Cardiac septum (tissue), 1 donor: ENCODE data around the gene MTCL3. TPM values are rescaled to one million over a fixed set of nuclear protein-coding genes. Genes with fewer than 3 reads are reported as not detected.
"Not testable (repeated sequence)": the region's sequence is repeated elsewhere in the genome, so short reads cannot be mapped to it uniquely, and the experiment has no call there.

Experiments
- DNase-seq: peaks from one replicate; pipeline ENCODE4 v3.0.0-alpha.2; 2020; ENCODE audit warnings: low spot score
- intact Hi-C: fragments of 100-400 bp; cut with DNase I; formaldehyde crosslinking; loops from one replicate; pipeline ENCODE4 v1.14.0; 2022
- total RNA-seq: library from RNA; stranded (reverse); fragmentation: NEBNext Ultra II Directional; extraction: Animal tissue kit (Norgen Biotek cat#: 25700); gene quantifications from one replicate; pipeline ENCODE4 v1.2.1, GENCODE V29; 2021
- donor health status: DM: no; HTN: no; CAD: no.

MTCL3 gene

DNA sequence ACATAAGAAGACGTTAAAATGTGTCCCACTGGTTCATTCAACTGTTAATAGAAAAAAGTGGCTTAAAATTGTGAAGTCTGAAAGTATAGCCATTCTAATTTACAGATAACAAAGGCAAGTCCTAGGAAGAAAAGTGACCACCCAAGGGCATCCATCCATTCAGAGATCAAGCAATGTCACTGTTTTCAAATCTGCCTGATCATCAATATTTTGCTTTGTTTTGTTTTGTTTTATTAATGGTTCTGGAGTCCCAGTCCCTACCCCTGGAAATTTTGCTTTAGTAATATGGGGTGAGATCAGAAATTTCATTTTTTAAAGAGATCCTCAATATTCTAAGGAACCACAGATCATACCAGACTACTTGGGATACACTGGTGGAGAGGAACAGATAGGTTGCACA lies 77.3 kb downstream of the MTCL3 start:
- intact Hi-C loops: no loop called here
- no peak for DNase-seq

DNA sequence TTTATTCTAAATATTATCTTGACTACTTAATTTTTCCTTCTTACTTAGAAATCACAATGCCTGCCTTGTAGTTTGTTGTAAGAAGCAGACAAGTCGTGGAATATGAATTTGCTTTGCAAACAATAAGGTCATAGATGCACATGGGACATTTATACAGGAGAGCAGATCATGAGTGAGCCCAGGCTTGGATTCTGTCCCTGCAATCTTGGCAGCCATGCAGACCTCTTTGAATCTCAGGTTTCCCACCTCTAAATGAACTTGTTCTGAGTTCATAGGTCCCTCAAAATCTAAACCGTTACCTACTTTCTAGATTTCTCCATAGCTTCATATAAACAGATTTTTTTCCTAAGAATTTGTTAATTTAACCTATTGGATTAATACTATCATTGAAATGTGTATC lies 79.4 kb downstream of the MTCL3 start:
- intact Hi-C loops: no loop called here
- no peak for DNase-seq

DNA sequence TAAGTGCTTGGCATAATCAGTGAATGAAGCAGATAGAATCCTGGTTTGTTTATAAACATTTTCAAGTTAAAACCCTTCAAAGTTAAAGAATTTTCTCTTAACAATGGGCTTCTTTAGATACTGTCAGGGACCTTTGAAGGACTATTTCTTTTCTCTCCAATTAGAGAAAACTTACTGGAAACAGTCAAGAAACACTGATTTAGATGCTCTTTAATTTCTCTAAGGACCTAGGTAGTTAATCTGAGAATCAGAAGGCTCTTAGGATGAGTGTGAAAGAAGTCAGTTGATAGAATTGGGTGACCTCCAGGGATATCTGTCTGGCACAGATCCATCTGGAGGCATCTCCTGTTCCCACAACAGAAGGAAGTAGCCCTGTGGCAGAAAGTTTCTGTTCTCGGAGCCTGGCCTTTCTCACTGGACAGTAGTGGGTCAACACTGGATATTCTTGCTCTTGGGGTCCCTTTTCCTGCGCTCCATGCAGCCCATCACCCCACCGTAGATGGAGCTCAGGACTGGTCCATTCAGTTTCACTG lies 82.5 kb downstream of the MTCL3 start:
- no peak for DNase-seq
- intact Hi-C loops: no loop called here

DNA sequence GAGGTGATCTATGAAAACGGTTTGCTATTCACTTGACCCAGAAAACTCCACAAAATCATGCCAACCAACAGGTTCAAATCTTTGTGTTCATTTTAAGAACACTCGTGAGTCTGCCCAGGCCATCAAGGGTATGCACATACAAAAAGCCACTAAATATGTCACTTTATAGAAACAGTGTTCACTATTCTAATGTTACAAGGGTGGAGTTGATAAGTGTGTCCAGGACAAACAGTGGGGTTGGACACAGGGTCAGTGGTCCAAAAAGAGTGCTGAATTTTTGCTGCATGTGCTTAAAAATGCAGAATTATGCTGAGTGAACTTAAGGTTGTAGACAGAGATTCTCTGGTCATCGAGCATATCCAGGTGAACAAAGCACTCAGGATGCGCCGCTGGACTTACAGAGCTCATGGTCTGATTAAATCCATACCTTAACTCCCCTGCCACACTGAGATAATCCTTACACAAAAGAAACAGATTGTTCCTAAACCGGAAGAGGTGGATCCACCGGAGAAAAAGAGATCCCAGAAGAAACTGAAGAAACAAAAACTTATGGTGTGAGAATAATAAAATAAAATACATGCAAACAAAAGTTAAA lies 83.4 kb downstream of the MTCL3 start:
- DNase-seq: no peak
- intact Hi-C loops: no loop called here

DNA sequence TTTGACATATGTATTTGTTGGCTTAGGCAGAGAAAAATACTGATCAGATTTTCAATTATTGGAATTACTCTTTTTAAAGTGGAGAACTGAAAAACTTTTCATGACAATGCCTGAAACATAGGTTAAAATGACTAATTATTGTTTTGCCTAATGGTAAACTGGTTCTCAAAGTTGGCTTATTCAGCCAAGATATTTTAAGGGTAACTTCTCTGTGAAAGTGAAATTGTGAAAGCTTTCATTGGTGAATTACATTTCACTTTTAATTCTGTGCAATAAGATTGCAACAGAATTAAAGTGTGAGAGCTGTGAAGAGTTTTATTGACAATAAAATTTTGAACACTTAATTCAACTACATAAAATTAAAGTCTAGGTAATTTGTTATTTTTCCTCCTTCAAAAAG lies 84.5 kb downstream of the MTCL3 start:
- intact Hi-C loops: no loop called here
- DNase-seq: no peak

DNA sequence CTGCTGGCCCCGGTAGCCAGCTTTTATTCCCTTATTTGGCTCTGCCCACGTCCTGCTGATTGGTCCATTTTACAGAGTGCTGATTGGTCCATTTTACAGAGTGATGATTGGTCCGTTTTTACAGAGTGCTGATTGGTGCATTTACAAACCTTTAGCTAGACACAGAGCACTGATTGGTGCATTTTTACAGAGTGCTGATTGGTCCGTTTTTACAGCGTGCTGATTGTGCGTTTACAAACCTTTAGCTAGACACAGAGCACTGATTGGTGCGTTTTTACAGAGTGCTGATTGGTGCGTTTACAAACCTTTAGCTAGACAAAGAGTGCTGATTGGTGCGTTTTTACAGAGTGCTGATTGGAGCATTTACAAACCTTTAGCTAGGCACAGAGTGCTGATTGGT lies 90.6 kb downstream of the MTCL3 start:
- intact Hi-C loops, DNase-seq: not testable (repeated sequence)

DNA sequence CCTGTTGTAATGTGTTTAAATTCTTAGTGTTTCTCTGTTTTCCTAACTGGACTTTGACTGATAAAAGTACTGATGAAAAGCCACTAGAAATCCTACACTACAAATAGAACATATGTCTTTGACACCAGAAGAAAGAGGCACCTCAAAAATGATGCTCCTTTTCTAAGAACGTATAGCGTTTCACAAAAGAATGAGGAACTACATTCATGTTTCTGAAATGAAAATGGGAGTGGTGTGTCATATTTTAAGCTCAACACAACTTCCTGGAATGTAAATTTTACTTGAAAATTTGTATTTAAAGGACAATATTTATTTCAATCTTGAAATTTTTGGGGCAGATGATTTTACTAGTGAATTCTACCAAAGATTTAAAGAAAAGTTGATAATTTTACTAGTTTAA lies 95.2 kb downstream of the MTCL3 start:
- intact Hi-C loops: no loop called here
- DNase-seq: no peak

Other genes with a start within 250 kb of the MTCL3 start
- 34.4 TPM for gene ECHDC1, start 175.7 kb downstream of the MTCL3 start, total RNA-seq
- gene KIAA0408, start 59.9 kb downstream of the MTCL3 start, total RNA-seq: 0.51 TPM
- not detected for gene C6orf58, start 57.8 kb upstream of the MTCL3 start, total RNA-seq